Hepatocyte (in vitro differentiated cells): Measurements from ENCODE around the gene PDE4D.

Source experiments
- EZH2 ChIP-seq: fragments of 200-600 bp; sonication (generic); IDR thresholded peaks from 2 replicates; pipeline ENCODE4 v1.6.1; 2016; ENCODE audit warnings: antibody characterized with exemption, mild to moderate bottlenecking, borderline replicate concordance
- EZH2phosphoT487 ChIP-seq: fragments of 200-600 bp; sonication (generic); IDR thresholded peaks from one replicate; pipeline ENCODE4 v1.6.1; 2018; ENCODE audit warnings: antibody characterized with exemption, mild to moderate bottlenecking, low read depth, moderate library complexity; ENCODE audit not compliant: unreplicated experiment, severe bottlenecking
- TF ChIP-seq, protein P1 (sequence below): fragments of 200-600 bp; sonication (generic); IDR thresholded peaks from 2 replicates; pipeline ENCODE4 v1.5.1; 2016; ENCODE audit warnings: antibody characterized with exemption, mild to moderate bottlenecking; ENCODE audit not compliant: poor library complexity

DNA sequence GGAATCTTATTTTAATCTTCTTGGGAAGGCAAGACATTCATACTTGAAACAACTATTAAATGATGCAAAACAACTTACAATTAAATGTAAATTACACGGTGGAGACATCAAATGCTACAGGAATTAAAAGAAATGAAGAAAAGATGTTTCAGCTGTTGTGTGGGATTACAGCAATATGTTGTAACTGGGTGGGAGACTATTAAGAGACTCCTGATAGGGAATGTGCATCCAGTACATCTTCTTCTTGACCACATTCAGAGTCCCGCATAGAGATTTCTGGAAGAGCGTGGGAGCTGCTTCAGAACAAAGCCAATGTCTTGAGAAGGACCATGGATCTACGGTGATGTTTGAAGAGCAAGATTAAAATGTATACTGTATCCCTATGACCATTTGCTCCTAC, 199.1 kb downstream of the PDE4D start:
- TF ChIP-seq, protein P1, sequence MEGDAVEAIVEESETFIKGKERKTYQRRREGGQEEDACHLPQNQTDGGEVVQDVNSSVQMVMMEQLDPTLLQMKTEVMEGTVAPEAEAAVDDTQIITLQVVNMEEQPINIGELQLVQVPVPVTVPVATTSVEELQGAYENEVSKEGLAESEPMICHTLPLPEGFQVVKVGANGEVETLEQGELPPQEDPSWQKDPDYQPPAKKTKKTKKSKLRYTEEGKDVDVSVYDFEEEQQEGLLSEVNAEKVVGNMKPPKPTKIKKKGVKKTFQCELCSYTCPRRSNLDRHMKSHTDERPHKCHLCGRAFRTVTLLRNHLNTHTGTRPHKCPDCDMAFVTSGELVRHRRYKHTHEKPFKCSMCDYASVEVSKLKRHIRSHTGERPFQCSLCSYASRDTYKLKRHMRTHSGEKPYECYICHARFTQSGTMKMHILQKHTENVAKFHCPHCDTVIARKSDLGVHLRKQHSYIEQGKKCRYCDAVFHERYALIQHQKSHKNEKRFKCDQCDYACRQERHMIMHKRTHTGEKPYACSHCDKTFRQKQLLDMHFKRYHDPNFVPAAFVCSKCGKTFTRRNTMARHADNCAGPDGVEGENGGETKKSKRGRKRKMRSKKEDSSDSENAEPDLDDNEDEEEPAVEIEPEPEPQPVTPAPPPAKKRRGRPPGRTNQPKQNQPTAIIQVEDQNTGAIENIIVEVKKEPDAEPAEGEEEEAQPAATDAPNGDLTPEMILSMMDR, result no peak
- TF ChIP-seq EZH2 (no peak), EZH2phosphoT487 (no peak)
